Thoracic aorta (tissue), 2 donors: ENCODE data around the gene PREPL. TPM values are rescaled to one million over a fixed set of nuclear protein-coding genes. Genes with fewer than 3 reads are reported as not detected.

Experiments
- ATAC-seq: fragments of 150-250 bp; one replicate; pipeline ENCODE4 v1.8.0; 2017; ENCODE audit warnings: low read depth; ENCODE audit not compliant: insufficient number of reproducible peaks, low FRiP score
- DNase-seq: peaks from one replicate; pipeline ENCODE4 v3.0.0-alpha.2; 2020; ENCODE audit warnings: low spot score
- H3K27ac ChIP-seq, 2 donors: fragments of 200-600 bp; sonication (generic); 1 replicate in 1 of 2; 2 replicates in 1 of 2; pipeline ENCODE4 v1.5.1; 2016; ENCODE audit warnings: mild to moderate bottlenecking in 2 of 2, moderate library complexity in 2 of 2
- H3K27me3 ChIP-seq: fragments of 200-600 bp; sonication (generic); replicated peaks from 2 replicates; pipeline ENCODE4 v1.6.0; 2016; ENCODE audit warnings: mild to moderate bottlenecking; ENCODE audit not compliant: insufficient read depth
- H3K36me3 ChIP-seq: fragments of 200-600 bp; sonication (generic); one replicate; pipeline ENCODE4 v1.5.1; 2016
- H3K4me1 ChIP-seq, 2 donors: fragments of 200-600 bp; sonication (generic); 1 replicate in 1 of 2; 2 replicates in 1 of 2; pipeline versions ENCODE4 v1.5.1 to v1.6.0; 2016; ENCODE audit warnings: low read depth in 2 of 2, mild to moderate bottlenecking in 1 of 2; ENCODE audit not compliant: control insufficient read depth in 1 of 2
- H3K4me3 ChIP-seq: fragments of 200-600 bp; sonication (generic); 2 replicates; pipeline ENCODE4 v1.5.1; 2016; ENCODE audit warnings: mild to moderate bottlenecking
- H3K9me3 ChIP-seq: fragments of 200-600 bp; sonication (generic); 2 replicates; pipeline ENCODE4 v1.5.1; 2016
- total RNA-seq, 2 donors: library from RNA; depleted of rRNA; stranded (reverse); fragments of >200 nt; gene quantifications; one replicate each; pipeline versions ENCODE4 v1.1.0 to v1.2.3, GENCODE V29; 2016
- TF ChIP-seq, protein P1 (sequence below): fragments of 200-600 bp; sonication (generic); IDR thresholded peaks from one replicate; pipeline ENCODE4 v1.5.1; 2019; ENCODE audit warnings: antibody characterized with exemption

Gene PREPL
- total RNA-seq, 2 donors from 2014 or later = 56.0 to 65.2 TPM

DNA sequence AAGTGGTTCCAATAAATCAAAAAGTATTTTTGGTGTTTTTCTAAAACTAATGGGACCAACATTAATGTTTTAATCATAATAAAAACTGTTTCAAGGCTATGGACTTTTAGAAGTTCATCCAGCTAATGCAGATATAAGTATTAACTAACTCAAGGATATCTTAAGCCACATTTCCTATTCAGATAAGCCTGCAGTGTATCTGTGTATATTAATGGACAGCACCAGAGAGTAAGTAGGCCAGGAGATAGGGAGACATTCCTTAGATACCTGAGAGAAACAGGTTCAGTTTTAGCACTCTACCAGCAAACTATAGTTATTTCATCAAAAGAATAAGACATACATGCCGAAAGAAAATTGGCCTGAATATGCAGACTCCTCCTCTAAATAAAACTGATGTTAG is 27.3 kb downstream of the PREPL start:
- H3K27ac ChIP-seq = peak overlapping the region; percentile 6 to 39
- DNase-seq (no peak), ATAC-seq (no peak)
- TF ChIP-seq, protein P1, sequence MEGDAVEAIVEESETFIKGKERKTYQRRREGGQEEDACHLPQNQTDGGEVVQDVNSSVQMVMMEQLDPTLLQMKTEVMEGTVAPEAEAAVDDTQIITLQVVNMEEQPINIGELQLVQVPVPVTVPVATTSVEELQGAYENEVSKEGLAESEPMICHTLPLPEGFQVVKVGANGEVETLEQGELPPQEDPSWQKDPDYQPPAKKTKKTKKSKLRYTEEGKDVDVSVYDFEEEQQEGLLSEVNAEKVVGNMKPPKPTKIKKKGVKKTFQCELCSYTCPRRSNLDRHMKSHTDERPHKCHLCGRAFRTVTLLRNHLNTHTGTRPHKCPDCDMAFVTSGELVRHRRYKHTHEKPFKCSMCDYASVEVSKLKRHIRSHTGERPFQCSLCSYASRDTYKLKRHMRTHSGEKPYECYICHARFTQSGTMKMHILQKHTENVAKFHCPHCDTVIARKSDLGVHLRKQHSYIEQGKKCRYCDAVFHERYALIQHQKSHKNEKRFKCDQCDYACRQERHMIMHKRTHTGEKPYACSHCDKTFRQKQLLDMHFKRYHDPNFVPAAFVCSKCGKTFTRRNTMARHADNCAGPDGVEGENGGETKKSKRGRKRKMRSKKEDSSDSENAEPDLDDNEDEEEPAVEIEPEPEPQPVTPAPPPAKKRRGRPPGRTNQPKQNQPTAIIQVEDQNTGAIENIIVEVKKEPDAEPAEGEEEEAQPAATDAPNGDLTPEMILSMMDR = no peak
- H3K9me3 ChIP-seq = no peaks in the 10 kb centered on the region
- H3K27me3 ChIP-seq = no peaks in the 10 kb centered on the region
- peaks cover 29% of the 10 kb centered on the region for H3K36me3 ChIP-seq
- H3K4me1 ChIP-seq = peaks cover 12 to 31% of the 10 kb centered on the region in 2 donors
- H3K4me3 ChIP-seq = no peak overlapping the region

DNA sequence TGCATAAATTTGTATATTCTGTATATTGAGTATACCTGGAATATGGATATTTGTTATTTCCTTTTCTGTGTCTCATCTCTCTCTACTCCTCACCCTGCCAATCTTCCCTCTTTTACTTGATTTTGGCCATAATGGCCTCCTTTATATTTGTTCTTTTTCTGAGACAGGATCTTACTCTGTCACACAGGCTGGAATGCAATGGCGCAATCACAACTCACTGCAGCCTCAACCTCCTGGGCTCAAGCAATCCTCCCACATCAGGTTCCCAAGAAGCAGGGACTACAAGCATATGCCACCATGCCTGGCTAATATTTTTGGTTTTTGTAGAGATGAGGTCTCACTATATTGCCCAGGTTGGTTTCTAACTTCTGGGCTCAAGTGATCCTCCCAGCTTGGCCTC is 30.5 kb downstream of the PREPL start:
- no peak for DNase-seq
- no peaks in the 10 kb centered on the region for H3K9me3 ChIP-seq
- no peaks in the 10 kb centered on the region for H3K27me3 ChIP-seq
- H3K4me1 ChIP-seq = peaks cover 25 to 63% of the 10 kb centered on the region in 2 donors
- H3K27ac ChIP-seq = peak overlapping the region; percentile 4 to 38
- no peak for ATAC-seq
- TF ChIP-seq, protein P1 = no peak
- H3K4me3 ChIP-seq = no peak overlapping the region
- H3K36me3 ChIP-seq = peaks cover 7% of the 10 kb centered on the region

DNA sequence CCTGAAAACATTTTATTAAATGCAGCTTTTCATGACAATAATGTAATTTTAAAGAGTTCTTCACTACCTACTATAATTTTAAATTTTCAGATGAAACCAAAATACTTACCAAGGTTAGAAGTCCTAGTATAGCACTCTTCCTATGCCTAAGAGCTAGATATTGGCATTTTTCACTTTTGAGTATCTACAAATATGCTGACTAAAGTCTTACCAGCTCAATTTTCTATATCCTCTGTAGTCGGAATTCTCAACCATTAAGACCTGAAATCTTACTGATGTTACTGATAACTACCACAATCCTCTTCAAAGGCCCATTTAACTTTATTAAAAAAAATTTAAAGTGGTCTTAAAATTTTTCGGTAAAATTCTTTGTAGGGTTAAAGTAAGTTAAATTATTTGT is 32.0 kb downstream of the PREPL start:
- peaks cover 38 to 73% of the 10 kb centered on the region in 2 donors for H3K4me1 ChIP-seq
- H3K27ac ChIP-seq = no peak overlapping the region
- ATAC-seq (no peak), DNase-seq (no peak)
- no peaks in the 10 kb centered on the region for H3K27me3 ChIP-seq
- no peak overlapping the region for H3K4me3 ChIP-seq
- H3K9me3 ChIP-seq = no peaks in the 10 kb centered on the region
- H3K36me3 ChIP-seq = peaks cover 7% of the 10 kb centered on the region
- TF ChIP-seq, protein P1 = no peak

DNA sequence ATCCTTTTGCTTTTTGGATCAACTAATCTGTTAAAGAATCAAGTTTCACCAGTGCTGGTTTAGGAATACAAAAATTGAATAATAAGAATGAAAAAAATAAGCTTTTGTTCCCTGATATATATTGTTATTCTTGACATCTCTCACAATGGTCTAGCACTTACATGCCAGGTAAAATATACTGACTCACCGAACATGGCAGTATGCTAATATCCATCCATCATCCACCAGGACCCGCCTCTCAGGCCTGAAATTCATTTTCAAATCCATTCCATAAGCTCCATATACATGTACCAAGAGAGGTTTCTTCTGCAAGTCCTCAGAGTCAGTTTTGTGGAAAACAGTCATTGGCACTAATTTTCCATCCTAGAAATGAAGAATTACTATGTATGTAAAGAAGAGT is 32.5 kb downstream of the PREPL start:
- Histone ChIP-seq H3K9me3 (no peaks in the 10 kb centered on the region), H3K27ac (no peak overlapping the region), H3K36me3 (peaks cover 7% of the 10 kb centered on the region), H3K4me3 (no peak overlapping the region), H3K27me3 (no peaks in the 10 kb centered on the region), H3K4me1 (peaks cover 38 to 69% of the 10 kb centered on the region in 2 donors)
- no peak for DNase-seq
- no peak for ATAC-seq
- TF ChIP-seq, protein P1 = no peak

DNA sequence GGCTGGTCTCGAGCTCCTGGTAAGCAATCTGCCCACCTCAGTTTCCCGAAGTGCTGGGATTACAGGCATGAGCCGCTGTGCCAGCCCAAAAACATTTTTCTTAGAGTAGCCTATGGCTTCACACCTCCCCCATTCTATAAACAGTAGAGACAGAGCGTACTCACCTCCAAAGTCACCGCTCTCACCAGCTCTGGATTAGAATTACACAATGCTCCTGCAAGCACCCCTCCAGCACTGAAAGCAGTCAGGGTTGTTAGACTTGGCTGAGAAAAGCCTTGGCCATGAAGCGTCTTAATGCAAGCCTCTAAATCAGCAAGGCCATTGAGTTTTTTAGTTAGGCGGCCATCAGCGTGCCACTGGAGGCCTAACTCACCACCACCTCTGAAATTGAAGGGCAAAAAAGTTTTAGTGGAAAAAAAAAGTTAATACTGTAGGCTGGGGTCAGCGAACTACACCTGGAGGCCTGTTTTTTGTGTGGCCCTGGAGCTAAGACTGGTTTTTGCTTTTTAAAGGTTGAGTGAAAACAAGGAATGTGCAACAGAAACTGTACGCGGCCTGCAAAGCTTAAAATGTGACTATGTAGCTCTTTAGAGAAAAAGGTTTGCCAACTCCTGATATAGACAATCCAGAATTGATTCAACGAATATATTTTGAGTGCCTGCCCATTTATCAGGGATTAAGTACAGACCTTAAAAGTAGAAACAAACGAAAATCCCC is 34.6 kb downstream of the PREPL start:
- H3K36me3 ChIP-seq = peaks cover 21% of the 10 kb centered on the region
- no peak overlapping the region for H3K4me3 ChIP-seq
- peaks cover 34 to 60% of the 10 kb centered on the region in 2 donors for H3K4me1 ChIP-seq
- H3K9me3 ChIP-seq = no peaks in the 10 kb centered on the region
- no peaks in the 10 kb centered on the region for H3K27me3 ChIP-seq
- ATAC-seq = no peak
- no peak for DNase-seq
- TF ChIP-seq, protein P1 = no peak
- H3K27ac ChIP-seq = peak overlapping the region; percentile 59 to 60
